ENCODE results near the gene MXD4. TPM values are rescaled to one million over a fixed set of nuclear protein-coding genes. Genes with fewer than 3 reads are reported as not detected.
A peak's percentile ranks its signal among the peaks of the same experiment; 100 is the strongest.

The MXD4 gene
- total RNA-seq, 5 donors from 2014 or later (not counting 1 experiment from before 2014, with no cell fraction given) = 57.0 to 125 (median 78.2) TPM

GRCh38 chr4:2284934-2285612 is 23.2 kb upstream of the MXD4 start:
- 77% methylated on average over 14 of the region's 15 CpGs for WGBS (ENCODE audit: insufficient coverage)
- DNase-seq = peak in 3 of 35 experiments; percentile 2 to 43 (median 23)
- ChIA-PET CTCF (no interaction called here), POLR2A (no interaction called here)
- H3K4me1 ChIP-seq (ENCODE audit: control insufficient read depth in 1 of 2, extremely low read depth in 1 of 2, insufficient read depth in 2 of 2, low read length in 2 of 2) = peaks cover 30 to 85% of the 10 kb centered on the region in 2 experiments
- no peak overlapping the region for H3K4me3 ChIP-seq (ENCODE audit: control insufficient read depth in 1 of 2, extremely low read depth in 1 of 2, low read length in 1 of 2)
- H3K9me3 ChIP-seq = no peaks in the 10 kb centered on the region
- Mint-ChIP-seq H3K36me3 (no peaks in the 10 kb centered on the region), H3K4me3 (no peak overlapping the region), H3K27ac (peak overlapping the region; percentile 19 to 77), H3K27me3 (no peaks in the 10 kb centered on the region), H3K4me1 (peaks cover 38 to 63% (median 59%) of the 10 kb centered on the region in 3 donors), H3K9me3 (peaks cover 0 to 3% (median 0%) of the 10 kb centered on the region in 3 donors)
- ATAC-seq (replicated peaks in 1 of 4) = no peak
- H3K27me3 ChIP-seq (replicated peaks in 1 of 2; ENCODE audit: control insufficient read depth in 2 of 2, extremely low read depth in 1 of 2, insufficient read depth in 2 of 2, low read length in 1 of 2) = no peaks in the 10 kb centered on the region
- H3K36me3 ChIP-seq (ENCODE audit: control insufficient read depth in 2 of 2, extremely low read depth in 1 of 2, insufficient read depth in 1 of 2, low read length in 1 of 2) = peaks cover 0 to 2% of the 10 kb centered on the region in 2 donors
- H3K27ac ChIP-seq (ENCODE audit: low read length) = no peak overlapping the region

GRCh38 chr4:2284161-2284933 is 22.4 kb upstream of the MXD4 start:
- ATAC-seq (replicated peaks in 1 of 4) = no peak
- Histone ChIP-seq H3K4me3 (ENCODE audit: control insufficient read depth in 1 of 2, extremely low read depth in 1 of 2, low read length in 1 of 2) (no peak overlapping the region), H3K27ac (ENCODE audit: low read length) (no peak overlapping the region), H3K36me3 (ENCODE audit: control insufficient read depth in 2 of 2, extremely low read depth in 1 of 2, insufficient read depth in 1 of 2, low read length in 1 of 2) (peaks cover 0 to 2% of the 10 kb centered on the region in 2 donors), H3K9me3 (no peaks in the 10 kb centered on the region), H3K4me1 (ENCODE audit: control insufficient read depth in 1 of 2, extremely low read depth in 1 of 2, insufficient read depth in 2 of 2, low read length in 2 of 2) (peaks cover 23 to 79% of the 10 kb centered on the region in 2 experiments), H3K27me3 (replicated peaks in 1 of 2; ENCODE audit: control insufficient read depth in 2 of 2, extremely low read depth in 1 of 2, insufficient read depth in 2 of 2, low read length in 1 of 2) (no peaks in the 10 kb centered on the region)
- peak in 1 of 35 experiments; percentile 2 for DNase-seq
- Mint-ChIP-seq H3K9me3 (peaks cover 0 to 3% (median 0%) of the 10 kb centered on the region in 3 donors), H3K4me3 (no peak overlapping the region), H3K36me3 (no peaks in the 10 kb centered on the region), H3K27me3 (no peaks in the 10 kb centered on the region), H3K27ac (peak overlapping the region; percentile 6 to 46), H3K4me1 (peaks cover 34 to 62% (median 54%) of the 10 kb centered on the region in 3 donors)
- ChIA-PET CTCF (no interaction called here), POLR2A (no interaction called here)
- 94% methylated on average over 14 of the region's 23 CpGs for WGBS (ENCODE audit: insufficient coverage)

GRCh38 chr4:2283199-2283711 is 21.3 kb upstream of the MXD4 start:
- Mint-ChIP-seq H3K36me3 (no peaks in the 10 kb centered on the region), H3K4me1 (peaks cover 34 to 59% (median 51%) of the 10 kb centered on the region in 3 donors), H3K27me3 (no peaks in the 10 kb centered on the region), H3K27ac (peak overlapping the region; percentile 35 to 47), H3K4me3 (no peak overlapping the region), H3K9me3 (peaks cover 0 to 3% (median 0%) of the 10 kb centered on the region in 3 donors)
- POLR2A ChIA-PET = interaction anchor here (0.5 to 2.1 kb wide), 3 partner anchors 8 to 173 kb away, joined by 4 to 33 read pairs (median 8); no protein-coding TSS in a partner anchor
- Histone ChIP-seq H3K4me1 (ENCODE audit: control insufficient read depth in 1 of 2, extremely low read depth in 1 of 2, insufficient read depth in 2 of 2, low read length in 2 of 2) (peaks cover 20 to 68% of the 10 kb centered on the region in 2 experiments), H3K9me3 (no peaks in the 10 kb centered on the region), H3K27me3 (replicated peaks in 1 of 2; ENCODE audit: control insufficient read depth in 2 of 2, extremely low read depth in 1 of 2, insufficient read depth in 2 of 2, low read length in 1 of 2) (no peaks in the 10 kb centered on the region), H3K4me3 (ENCODE audit: control insufficient read depth in 1 of 2, extremely low read depth in 1 of 2, low read length in 1 of 2) (no peak overlapping the region), H3K36me3 (ENCODE audit: control insufficient read depth in 2 of 2, extremely low read depth in 1 of 2, insufficient read depth in 1 of 2, low read length in 1 of 2) (peaks cover 0 to 2% of the 10 kb centered on the region in 2 donors), H3K27ac (ENCODE audit: low read length) (peak overlapping the region; percentile 96)
- CTCF ChIA-PET = no interaction called here
- WGBS (ENCODE audit: insufficient coverage) = 100% methylated on average over 2 of the region's 3 CpGs
- no peak for ATAC-seq (replicated peaks in 1 of 4)
- DNase-seq = no peak

GRCh38 chr4:2281575-2282343 is 19.9 kb upstream of the MXD4 start:
- POLR2A ChIA-PET = interaction anchor here (0.5 to 2.1 kb wide), 12 partner anchors 9 to 270 kb away, joined by 3 to 33 read pairs (median 4); partner anchors contain the start of genes HAUS3 (in 1 of the 2), MXD4 (in 1 of the 2), POLN (in 1 of the 2) and RNF4 (in 1 of the 2)
- H3K4me3 ChIP-seq (ENCODE audit: control insufficient read depth in 1 of 2, extremely low read depth in 1 of 2, low read length in 1 of 2) = peak overlapping the region in 1 of 2 donors; percentile 18

GRCh38 chr4:2280531-2281300 is 18.8 kb upstream of the MXD4 start:
- H3K4me1 Mint-ChIP-seq = peaks cover 34 to 53% (median 48%) of the 10 kb centered on the region in 3 donors
- Histone ChIP-seq H3K27ac (ENCODE audit: low read length) (peak overlapping the region; percentile 96), H3K4me1 (ENCODE audit: control insufficient read depth in 1 of 2, extremely low read depth in 1 of 2, insufficient read depth in 2 of 2, low read length in 2 of 2) (peaks cover 20 to 56% of the 10 kb centered on the region in 2 experiments), H3K4me3 (ENCODE audit: control insufficient read depth in 1 of 2, extremely low read depth in 1 of 2, low read length in 1 of 2) (no peak overlapping the region), H3K27me3 (replicated peaks in 1 of 2; ENCODE audit: control insufficient read depth in 2 of 2, extremely low read depth in 1 of 2, insufficient read depth in 2 of 2, low read length in 1 of 2) (no peaks in the 10 kb centered on the region), H3K9me3 (no peaks in the 10 kb centered on the region), H3K36me3 (ENCODE audit: control insufficient read depth in 2 of 2, extremely low read depth in 1 of 2, insufficient read depth in 1 of 2, low read length in 1 of 2) (peaks cover 0 to 2% of the 10 kb centered on the region in 2 donors)
- H3K27me3 Mint-ChIP-seq = no peaks in the 10 kb centered on the region
- peaks cover 0 to 3% (median 0%) of the 10 kb centered on the region in 3 donors for H3K9me3 Mint-ChIP-seq
- peak overlapping the region in 1 of 3 donors; percentile 82 for H3K4me3 Mint-ChIP-seq
- DNase-seq (no peak), ATAC-seq (replicated peaks in 1 of 4) (no peak)
- POLR2A ChIA-PET = no interaction called here
- 84% methylated on average over 6 of the region's 13 CpGs for WGBS (ENCODE audit: insufficient coverage)
- CTCF ChIA-PET = interaction anchor here (0.7 to 1.1 kb wide), 2 partner anchors 131 to 135 kb away, joined by 3 to 4 read pairs; no protein-coding TSS in a partner anchor
- no peaks in the 10 kb centered on the region for H3K36me3 Mint-ChIP-seq
- peak overlapping the region; percentile 98 to 99 for H3K27ac Mint-ChIP-seq

More at GRCh38 chr4:2281575-2282343, 19.9 kb upstream of the MXD4 start:
- H3K36me3 Mint-ChIP-seq = no peaks in the 10 kb centered on the region
- peaks cover 34 to 56% (median 49%) of the 10 kb centered on the region in 3 donors for H3K4me1 Mint-ChIP-seq
- ATAC-seq (replicated peaks in 1 of 4) = peak; percentile 93 to 97 (median 96)
- H3K9me3 Mint-ChIP-seq = peaks cover 0 to 3% (median 0%) of the 10 kb centered on the region in 3 donors
- Histone ChIP-seq H3K27ac (ENCODE audit: low read length) (peak overlapping the region; percentile 96), H3K36me3 (ENCODE audit: control insufficient read depth in 2 of 2, extremely low read depth in 1 of 2, insufficient read depth in 1 of 2, low read length in 1 of 2) (peaks cover 0 to 2% of the 10 kb centered on the region in 2 donors), H3K4me1 (ENCODE audit: control insufficient read depth in 1 of 2, extremely low read depth in 1 of 2, insufficient read depth in 2 of 2, low read length in 2 of 2) (peaks cover 20 to 63% of the 10 kb centered on the region in 2 experiments), H3K9me3 (no peaks in the 10 kb centered on the region), H3K27me3 (replicated peaks in 1 of 2; ENCODE audit: control insufficient read depth in 2 of 2, extremely low read depth in 1 of 2, insufficient read depth in 2 of 2, low read length in 1 of 2) (no peaks in the 10 kb centered on the region)
- 2% methylated on average over 7 of the region's 10 CpGs for WGBS (ENCODE audit: insufficient coverage)
- peak overlapping the region; percentile 98 to 99 for H3K27ac Mint-ChIP-seq
- DNase-seq = peak; percentile 59 to 97 (median 90)
- H3K27me3 Mint-ChIP-seq = no peaks in the 10 kb centered on the region
- H3K4me3 Mint-ChIP-seq = peak overlapping the region; percentile 52 to 82 (median 65)
- CTCF ChIA-PET = interaction anchor here (0.6 to 1.4 kb wide), 14 partner anchors 9 to 137 kb away, joined by 3 to 28 read pairs (median 5); partner anchors contain the start of genes CFAP99 (in 1 of the 2), HAUS3 (in 1 of the 2), MXD4 (in 1 of the 2) and POLN (in 1 of the 2)
